GM18868 (cell line): ENCODE measurements around the gene TAF4.
"Not testable (repeated sequence)": the region's sequence is repeated elsewhere in the genome, so short reads cannot be mapped to it uniquely, and the experiment has no call there.

ENCODE experiments used
- ATAC-seq: cut with Tn5 transposase; IDR thresholded peaks from one replicate; pipeline ENCODE4 v1.9.1; 2021; ENCODE audit warnings: mild to moderate bottlenecking, moderate library complexity; ENCODE audit not compliant: unreplicated experiment

The TAF4 gene

GRCh38 chr20:62059401-62059800 lies 6.3 kb downstream of the TAF4 start:
- no peak for ATAC-seq

- ATAC-seq: no peak
These were observed 6.7 kb downstream of the TAF4 start for GRCh38 chr20:62058941-62059340.

- ATAC-seq: no peak
These were observed 8.7 kb downstream of the TAF4 start for GRCh38 chr20:62056975-62057374.

DNA sequence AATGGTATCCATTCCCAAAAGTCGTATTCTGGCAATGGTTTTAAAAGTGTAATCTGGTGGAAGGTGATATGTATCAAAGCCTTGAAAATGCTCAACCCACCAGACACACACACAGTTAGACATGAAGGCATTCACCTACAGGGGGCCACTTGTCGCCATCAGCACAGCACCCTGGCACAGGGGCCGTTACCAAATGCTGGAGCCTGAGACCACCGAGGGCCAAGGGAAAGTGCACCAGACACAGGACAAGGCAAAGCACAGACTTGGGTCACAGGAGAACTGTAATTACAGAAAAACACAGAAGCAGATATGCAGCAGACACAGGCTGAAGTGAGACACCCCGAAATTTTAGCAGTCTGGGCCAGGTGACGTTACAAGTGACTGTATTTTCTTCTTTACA lies 9.3 kb downstream of the TAF4 start:
- no peak for ATAC-seq

DNA sequence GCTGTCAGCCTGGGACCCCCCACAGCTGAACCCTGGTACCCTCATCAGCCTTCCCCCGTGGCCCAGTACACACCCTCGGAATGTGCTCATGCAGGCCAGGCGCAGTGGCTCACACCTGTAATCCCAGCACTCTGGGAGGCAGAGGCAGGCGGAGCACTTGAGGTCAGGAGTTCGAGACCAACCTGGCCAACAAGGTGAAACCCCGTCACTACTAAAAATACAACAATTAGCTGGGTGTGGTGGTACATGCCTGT lies 9.9 kb downstream of the TAF4 start:
- not testable (repeated sequence) for ATAC-seq

DNA sequence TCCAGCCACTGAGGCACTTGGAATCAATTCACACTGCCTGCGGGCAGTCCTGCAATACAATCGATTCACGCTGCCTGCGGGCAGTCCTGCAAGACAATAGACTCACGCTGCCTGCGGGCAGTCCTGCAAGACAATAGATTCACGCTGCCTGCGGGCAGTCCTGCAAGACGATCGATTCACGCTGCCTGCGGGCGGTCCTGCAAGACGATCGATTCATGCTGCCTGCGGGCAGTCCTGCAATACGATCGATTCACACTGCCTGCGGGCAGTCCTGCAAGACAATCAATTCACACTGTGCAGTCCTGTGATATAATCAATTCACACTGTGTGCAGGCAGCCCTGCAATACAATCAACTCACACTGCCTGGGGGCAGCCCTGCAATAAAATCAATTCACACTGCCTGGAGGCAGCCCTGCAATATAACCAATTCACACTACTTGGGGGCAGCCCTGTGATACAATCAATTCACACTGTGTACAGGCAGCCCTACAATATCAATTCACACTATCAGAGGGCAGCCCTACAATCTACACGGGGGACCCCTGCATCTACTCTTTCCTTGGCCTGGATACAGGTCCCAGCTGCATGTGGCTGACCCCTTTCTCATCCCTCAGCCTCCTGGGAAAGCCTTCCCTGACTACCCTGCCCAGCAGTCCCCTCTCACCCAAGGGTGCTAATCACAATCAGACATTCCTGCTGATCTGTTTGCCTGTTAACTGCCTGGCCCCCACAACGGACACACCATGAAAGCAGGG lies 10.4 kb downstream of the TAF4 start:
- no peak for ATAC-seq

DNA sequence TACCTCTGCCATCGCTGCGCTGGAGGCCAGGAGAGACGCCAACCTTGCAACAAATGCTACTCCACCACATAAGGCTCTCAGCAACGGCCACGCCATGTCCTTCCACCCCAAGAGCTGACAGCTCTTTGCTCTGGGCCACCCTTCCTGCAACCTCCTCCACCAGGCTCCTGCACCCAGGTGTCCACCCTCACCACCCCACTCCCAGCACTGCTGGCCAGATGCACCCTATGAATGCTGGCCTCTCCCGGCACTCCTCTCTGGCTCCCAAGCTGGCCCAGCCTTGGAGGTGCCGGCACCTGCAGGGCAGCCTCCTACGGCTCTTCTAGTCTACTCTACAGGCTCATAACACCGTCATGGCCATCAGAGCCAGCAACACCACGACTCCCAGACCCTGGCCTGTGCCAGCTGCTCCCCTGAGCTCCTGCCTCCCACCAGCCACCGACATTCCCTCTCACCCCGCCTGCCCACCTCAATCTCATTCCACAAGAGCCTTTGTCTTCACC lies 11.2 kb downstream of the TAF4 start:
- ATAC-seq: no peak

- no peak for ATAC-seq
These were observed 12.1 kb downstream of the TAF4 start for GRCh38 chr20:62053465-62054196.

DNA sequence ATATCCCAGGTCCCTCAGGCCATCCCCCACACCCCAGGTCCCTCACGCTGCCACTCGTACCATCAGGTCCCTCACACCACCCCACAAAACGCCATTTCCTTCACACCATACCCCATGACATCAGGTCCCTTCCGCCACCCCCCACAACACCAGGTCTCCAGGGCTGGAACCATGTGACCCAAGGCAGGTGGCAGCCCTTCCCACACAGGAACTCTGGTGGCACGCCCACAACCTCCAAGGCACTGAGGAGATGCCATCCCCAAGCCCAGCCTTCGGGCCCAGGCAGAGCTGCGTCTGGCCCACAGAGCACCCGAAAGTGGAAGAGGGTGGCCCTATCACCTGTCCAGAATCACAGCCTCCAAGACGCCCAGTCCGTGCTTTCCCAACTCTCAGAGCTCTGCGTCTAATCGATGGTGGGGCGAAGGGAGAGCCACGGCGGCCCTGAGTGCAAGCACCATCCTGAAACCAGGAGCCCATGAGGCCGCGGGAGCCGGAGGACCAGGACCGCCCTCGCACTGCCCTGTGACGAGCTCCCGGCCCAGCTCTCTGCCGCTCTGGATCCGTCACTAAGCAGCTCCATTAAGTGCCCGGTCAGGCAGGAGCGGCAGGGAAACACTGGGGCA lies 12.7 kb downstream of the TAF4 start:
- no peak for ATAC-seq

GRCh38 chr20:62052336-62052841 lies 13.3 kb downstream of the TAF4 start:
- no peak for ATAC-seq

DNA sequence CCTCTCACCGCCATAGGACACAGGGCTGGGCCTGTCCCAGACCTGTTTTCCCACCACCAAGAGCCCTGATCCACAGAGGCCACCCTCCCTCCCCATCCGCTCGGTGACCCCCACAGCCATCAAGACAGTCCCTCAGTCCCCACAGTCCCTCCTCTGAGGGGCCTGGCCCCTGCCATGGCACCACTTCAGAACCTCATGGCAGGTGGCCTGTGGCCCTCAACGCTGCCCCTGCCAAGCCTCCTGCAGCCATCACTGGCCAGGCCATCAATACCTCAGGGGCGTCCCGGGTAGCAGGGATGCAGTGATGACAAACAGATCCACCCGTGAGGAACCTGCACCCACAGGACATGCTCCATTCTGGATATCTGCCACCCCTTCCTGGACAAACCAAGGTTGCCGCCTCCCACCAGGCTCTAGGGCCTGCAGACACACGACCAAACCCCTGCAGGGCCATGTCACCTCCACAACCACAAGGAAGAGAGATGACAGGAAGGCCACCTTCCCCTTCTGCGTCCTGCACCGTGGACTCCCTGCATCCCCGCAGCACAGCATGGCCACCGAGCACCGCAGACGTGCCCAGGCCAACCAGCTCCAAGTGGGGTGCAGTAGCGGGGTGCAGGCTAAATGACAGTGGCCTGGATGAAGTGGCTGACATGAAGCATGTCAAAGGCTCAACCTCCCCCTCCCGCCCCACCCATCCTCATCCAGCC lies 14.0 kb downstream of the TAF4 start:
- ATAC-seq: no peak

GRCh38 chr20:62051144-62051543 lies 14.5 kb downstream of the TAF4 start:
- no peak for ATAC-seq

DNA sequence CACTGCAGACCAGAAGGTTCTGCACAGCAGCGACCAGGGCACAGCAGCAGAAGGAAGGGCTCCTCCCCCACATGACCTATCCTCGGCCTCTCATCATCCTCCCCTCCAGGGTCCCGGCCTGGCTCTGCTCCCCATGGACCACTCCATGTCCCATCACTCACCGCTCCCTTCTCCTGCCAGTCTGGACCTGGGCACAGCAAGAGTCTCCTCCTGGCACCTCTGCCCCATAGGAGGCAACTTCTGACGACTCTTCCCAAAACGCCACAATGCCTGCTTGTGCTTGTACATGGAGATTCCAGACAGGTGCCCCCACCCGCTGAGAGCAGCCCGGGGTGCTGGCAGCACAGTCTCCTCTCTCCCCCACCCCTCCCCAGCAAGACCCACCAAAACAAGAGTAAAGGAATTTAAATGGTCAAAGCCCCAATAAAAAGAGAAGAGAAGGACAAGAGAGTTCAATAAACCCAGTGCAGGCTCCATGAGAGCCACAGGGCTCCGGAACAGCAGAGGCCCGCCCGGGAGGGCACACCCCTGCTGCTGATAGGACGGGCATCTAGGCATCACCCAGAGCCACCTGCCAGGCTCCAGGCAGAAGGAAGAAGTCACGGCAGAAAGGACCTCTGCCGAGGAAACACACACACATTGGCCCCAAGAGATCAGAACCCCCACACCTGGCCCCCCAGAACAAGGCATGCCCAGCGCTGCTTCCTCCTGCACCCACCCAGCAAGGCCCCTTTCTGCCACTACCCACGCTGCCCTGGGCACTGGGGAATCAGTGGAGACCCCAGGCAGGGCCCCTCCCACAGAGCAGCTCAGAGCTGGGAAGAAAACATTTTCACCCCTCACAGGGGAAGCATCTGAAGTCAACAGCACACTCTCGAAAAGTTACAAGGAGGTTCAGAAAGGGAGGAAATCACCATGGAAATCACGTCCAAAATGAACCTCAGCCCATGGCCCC lies 15.2 kb downstream of the TAF4 start:
- ATAC-seq: no peak

DNA sequence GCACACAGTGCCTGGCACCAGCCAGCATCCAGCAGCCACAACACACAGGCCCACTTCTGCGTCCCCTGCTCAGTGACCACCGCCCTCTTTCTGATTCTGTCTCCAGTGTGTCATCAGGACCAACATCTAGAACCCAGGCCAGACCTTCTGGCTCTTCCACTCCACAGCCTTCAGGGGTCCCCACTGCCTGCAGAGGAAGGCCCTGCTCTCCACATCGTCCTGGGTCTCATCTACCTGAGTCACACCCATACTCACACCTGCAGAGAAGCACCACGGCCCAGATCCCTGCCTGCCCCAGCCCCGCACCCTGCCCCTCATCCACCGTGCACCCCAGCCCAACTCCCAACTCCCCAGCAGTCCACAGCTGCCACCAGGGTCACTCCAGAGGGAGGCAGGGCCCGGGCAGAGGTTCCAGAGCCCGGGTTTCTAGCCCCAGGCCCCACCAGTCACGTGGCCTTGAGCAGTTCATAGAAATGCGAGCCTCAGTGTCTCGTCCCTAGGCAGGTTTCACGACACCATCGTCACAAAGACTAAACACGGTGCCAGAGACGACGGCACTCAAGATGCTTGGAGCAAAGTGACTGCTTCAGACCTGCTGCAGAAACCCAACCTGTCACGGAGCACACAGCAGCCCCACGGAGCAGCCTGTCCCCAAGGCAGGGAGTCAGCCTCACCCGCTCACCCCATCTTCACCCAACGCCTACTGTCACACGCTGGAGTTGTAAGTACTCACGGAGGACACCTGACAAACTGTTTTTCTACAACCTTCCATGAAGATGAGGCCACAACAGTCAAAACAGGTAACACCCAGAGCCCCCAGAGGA lies 16.1 kb downstream of the TAF4 start:
- no peak for ATAC-seq

- ATAC-seq: no peak
These were observed 16.8 kb downstream of the TAF4 start for GRCh38 chr20:62048821-62049291.

DNA sequence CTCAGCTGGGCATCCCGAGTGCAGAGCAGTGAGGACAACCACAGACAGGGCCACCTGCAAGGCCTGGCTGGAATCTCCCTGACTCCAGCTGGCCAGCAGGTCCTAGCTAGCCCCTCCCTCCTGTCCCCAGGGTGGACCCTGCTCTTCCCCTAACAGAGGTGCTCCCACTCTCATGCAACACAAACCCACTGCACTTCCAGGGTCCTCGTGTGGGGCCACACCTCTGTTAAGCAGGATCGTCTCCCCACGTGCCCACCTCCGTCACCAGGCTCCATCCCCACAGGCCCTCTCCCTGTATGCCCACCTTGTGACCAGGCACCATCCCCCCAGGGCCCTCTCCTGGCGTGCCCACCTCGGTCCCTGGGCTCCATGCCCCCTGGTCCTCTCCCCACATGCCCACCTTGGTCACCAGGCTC lies 17.3 kb downstream of the TAF4 start:
- ATAC-seq: no peak

DNA sequence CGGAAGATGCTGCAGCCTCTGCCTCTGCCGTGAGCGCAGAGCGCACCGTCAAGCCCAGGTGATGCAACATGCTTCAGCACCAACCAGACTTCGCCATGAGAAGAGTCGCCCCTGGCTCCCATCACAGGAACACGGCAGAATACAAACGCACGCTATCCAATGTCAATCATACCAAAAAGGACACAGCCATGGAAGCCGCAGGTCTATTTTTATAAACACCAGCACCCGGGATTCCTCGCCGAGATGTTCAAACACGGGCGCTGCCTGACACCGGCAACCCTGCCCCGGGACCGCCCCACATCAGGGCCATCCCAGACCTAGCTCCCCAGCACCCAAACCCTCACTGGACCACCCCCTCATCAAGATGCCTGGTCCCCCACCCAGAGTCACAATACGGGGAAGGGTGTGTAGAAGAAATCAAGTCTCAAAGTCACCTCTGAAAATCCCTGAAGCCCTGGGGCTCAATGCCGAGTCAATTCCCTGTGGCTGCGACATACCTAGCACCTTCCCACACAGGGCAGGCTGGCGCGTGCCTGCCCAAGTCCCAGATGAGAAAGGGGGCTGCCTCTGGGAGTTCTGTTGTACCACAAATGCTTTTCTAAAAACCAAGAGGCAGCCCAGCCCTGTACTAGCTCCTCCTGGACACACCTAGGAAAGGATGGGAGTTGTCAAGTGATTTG lies 17.9 kb downstream of the TAF4 start:
- ATAC-seq: no peak

- ATAC-seq: no peak
These were observed 19.2 kb downstream of the TAF4 start for GRCh38 chr20:62046431-62046830.
